Skeletal muscle tissue (tissue), 4 donors: ENCODE measurements around the gene RAVER2. TPM values are rescaled to one million over a fixed set of nuclear protein-coding genes. Genes with fewer than 3 reads are reported as not detected.

Source experiments
- H3K27ac ChIP-seq: one replicate; pipeline ENCODE4 v1.7.0; 2013; ENCODE audit warnings: mild to moderate bottlenecking, low read depth, low read length, inconsistent platforms
- H3K27me3 ChIP-seq, 3 donors: one replicate each; pipeline ENCODE4 v1.7.0; 2013; ENCODE audit warnings: low read length in 3 of 3; ENCODE audit not compliant: control insufficient read depth in 3 of 3, insufficient read depth in 3 of 3
- H3K36me3 ChIP-seq, 3 donors: one replicate each; pipeline ENCODE4 v1.7.0; 2013; ENCODE audit warnings: low read length in 3 of 3; ENCODE audit not compliant: control insufficient read depth in 3 of 3, insufficient read depth in 3 of 3
- H3K4me1 ChIP-seq, 3 donors: one replicate each; pipeline ENCODE4 v1.7.0; 2013; ENCODE audit warnings: low read length in 3 of 3, mild to moderate bottlenecking in 3 of 3; ENCODE audit not compliant: control insufficient read depth in 3 of 3, insufficient read depth in 3 of 3
- H3K4me3 ChIP-seq, 3 donors: one replicate each; pipeline ENCODE4 v1.7.0; 2013; ENCODE audit warnings: low read length in 3 of 3
- H3K9ac ChIP-seq, 3 donors: one replicate each; pipeline ENCODE4 v1.7.0; 2013; ENCODE audit warnings: low read length in 3 of 3, mild to moderate bottlenecking in 3 of 3, moderate library complexity in 2 of 3, low read depth in 1 of 3
- H3K9me3 ChIP-seq, 3 donors: one replicate each; pipeline ENCODE4 v1.7.0; 2013; ENCODE audit warnings: low read length in 3 of 3; ENCODE audit not compliant: control insufficient read depth in 3 of 3
- total RNA-seq: library from RNA; depleted of rRNA; stranded (reverse); fragments of >200 nt; gene quantifications from one replicate; pipeline ENCODE4 v1.2.3, GENCODE V29; 2014
- donor health status: Osteomylitis.

RAVER2 gene
- total RNA-seq, 1 donor from 2014 or later = 15.7 TPM

DNA sequence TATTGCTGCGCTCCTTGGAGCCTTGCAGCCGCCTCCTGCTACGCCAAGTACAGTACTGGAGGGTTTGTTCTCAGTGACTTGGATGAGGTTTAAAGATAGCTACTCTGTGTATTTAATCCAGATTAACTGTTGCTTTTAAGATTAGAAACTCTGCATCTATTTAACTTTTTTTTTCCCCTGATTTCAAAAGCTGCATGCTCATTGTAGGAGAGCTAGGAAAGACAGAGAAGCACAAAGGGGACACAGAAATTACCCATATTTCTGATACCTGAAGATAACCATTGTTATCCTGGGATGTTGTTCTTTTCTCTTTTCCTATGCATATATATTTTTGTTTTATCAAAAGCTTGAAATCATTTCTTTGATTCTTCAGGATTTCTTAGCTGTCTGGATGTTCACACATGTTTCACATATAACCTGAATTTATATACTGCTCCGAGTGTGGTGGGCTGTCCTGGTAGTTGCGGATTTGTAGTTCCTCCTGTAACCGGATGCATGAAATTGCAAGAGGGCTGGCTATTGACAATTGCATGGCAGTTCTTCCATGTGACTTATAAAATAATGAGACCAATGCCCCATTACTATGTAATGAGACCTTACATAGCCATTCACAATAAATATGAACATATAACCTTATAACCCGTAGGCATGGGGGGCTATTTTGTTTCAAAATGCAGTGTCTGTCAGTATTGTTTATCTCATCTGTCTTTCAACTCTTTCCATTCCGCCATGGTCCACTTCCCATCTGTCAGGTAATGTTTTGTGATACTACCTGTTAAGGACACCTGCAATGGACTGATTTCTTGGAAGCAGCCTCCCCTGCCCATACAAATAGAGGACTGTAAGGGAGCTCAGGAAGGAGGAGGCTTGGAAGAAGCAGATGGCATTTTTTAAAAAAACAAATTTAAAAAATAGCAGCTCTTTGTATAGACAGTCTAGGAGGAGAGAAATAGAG is 1.4 kb downstream of the RAVER2 start:
- H3K4me3 ChIP-seq = peak overlapping the region; percentile 82 to 87 (median 87)
- H3K27ac ChIP-seq = peak overlapping the region; percentile 67
- H3K27me3 ChIP-seq = no peaks in the 10 kb centered on the region
- H3K9ac ChIP-seq = peak overlapping the region; percentile 84 to 88 (median 86)
- H3K9me3 ChIP-seq = no peaks in the 10 kb centered on the region
- H3K4me1 ChIP-seq = peaks cover 5 to 20% (median 8%) of the 10 kb centered on the region in 3 donors
- no peaks in the 10 kb centered on the region for H3K36me3 ChIP-seq

DNA sequence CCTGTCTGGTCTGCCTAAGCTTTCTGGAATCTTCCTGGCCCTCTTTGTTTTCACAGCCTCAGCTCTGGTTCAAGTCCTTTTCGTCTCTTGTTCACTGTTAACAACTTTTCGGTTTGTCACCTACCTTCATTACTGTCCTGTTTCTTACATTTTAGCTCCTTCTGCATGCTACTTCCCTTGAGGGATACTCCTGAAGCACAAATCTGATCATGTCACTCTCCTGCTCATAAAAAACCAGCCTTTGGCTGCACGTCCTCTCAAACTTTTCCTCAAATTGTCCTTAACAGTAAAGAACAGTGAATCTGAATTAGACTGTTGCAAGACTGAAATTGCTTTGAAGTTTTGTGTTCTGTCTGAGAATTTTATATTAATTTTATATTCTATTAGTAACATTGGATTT is 3.3 kb downstream of the RAVER2 start:
- H3K27me3 ChIP-seq = no peaks in the 10 kb centered on the region
- no peak overlapping the region for H3K9ac ChIP-seq
- no peaks in the 10 kb centered on the region for H3K9me3 ChIP-seq
- no peak overlapping the region for H3K4me3 ChIP-seq
- no peaks in the 10 kb centered on the region for H3K36me3 ChIP-seq
- peaks cover 5 to 23% (median 8%) of the 10 kb centered on the region in 3 donors for H3K4me1 ChIP-seq
- H3K27ac ChIP-seq = no peak overlapping the region

DNA sequence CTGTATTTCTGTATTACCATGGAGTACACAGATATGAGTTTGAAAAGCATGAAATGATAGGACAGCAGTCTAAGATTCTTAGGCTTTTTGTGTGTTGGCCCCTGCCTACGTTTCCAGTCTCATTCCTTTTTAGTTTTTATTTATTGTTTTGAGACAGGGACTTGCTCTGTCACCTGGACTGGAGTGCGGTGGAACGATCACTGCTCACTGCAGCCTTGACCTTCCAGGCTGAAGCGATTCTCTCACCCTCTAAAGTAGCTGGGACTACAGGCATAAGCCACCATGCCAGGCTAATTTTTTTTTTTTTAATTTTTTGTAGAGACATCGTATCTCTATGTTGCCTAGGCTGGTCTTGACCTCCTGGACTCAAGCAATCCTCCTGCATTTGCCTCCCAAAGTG is 3.8 kb downstream of the RAVER2 start:
- Histone ChIP-seq H3K9me3 (no peaks in the 10 kb centered on the region), H3K27me3 (no peaks in the 10 kb centered on the region), H3K36me3 (no peaks in the 10 kb centered on the region), H3K9ac (no peak overlapping the region), H3K4me3 (no peak overlapping the region), H3K4me1 (peaks cover 5 to 23% (median 8%) of the 10 kb centered on the region in 3 donors), H3K27ac (no peak overlapping the region)

DNA sequence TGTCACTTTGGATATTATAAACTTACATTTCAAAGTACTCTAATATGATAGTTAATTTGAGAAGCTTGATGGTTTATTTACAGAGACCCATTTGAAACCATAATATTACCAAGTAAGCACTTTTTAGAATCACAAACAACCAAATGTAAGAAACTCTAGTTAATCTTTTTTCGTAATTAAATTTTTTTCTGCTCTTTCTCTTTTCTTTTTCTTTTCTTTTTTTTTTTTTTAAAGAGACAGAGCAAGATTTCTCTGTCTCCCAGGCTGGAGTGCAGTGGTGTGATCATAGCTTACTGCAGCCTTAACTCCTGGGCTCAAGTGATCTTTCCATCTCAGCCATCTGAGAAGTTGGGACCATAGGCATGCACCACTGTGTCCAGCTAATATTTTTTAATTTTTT is 5.2 kb downstream of the RAVER2 start:
- no peak overlapping the region for H3K4me3 ChIP-seq
- H3K36me3 ChIP-seq = no peaks in the 10 kb centered on the region
- no peaks in the 10 kb centered on the region for H3K9me3 ChIP-seq
- H3K27ac ChIP-seq = no peak overlapping the region
- H3K4me1 ChIP-seq = peaks cover 5 to 23% (median 8%) of the 10 kb centered on the region in 3 donors
- H3K9ac ChIP-seq = no peak overlapping the region
- H3K27me3 ChIP-seq = no peaks in the 10 kb centered on the region

DNA sequence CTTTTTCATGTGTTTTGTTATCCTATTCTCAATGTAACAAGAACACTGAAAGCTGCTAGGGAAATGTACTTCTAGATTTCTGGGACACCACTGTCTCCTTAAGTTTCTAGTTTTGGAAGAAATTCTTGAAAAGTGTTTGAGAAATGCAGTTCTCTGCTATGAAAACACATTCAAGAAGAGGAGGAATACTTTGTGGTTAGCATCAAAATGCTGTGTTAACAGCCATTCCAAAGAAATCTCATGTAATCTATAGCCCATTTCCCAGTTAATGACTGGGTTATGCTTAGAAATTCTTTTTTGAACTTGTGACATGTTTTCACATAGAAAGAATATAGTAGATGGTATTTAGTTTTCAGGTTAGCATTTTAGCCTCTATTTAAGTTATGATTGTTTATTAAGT is 6.0 kb downstream of the RAVER2 start:
- H3K9ac ChIP-seq = no peak overlapping the region
- H3K27ac ChIP-seq = no peak overlapping the region
- no peak overlapping the region for H3K4me3 ChIP-seq
- H3K27me3 ChIP-seq = no peaks in the 10 kb centered on the region
- peaks cover 5 to 17% (median 7%) of the 10 kb centered on the region in 3 donors for H3K4me1 ChIP-seq
- no peaks in the 10 kb centered on the region for H3K9me3 ChIP-seq
- no peaks in the 10 kb centered on the region for H3K36me3 ChIP-seq

DNA sequence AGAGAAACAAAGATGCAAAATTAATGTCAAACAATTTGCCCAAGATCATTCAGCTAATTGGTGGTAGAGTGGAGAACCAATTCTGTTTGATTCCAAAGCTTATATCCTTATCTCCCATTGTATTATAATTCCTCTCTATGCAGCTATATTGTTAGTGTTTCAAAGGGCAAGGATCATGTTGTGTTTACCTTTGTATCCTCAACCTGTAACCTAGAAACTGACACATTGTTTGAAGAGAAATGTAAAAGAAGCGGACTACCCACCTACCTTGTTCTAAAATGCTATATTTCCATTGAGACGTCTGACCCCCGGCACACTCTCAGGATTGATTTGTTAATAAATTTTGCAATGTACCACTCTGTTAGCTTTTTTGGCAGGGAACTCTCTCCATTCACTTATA is 9.3 kb downstream of the RAVER2 start:
- H3K4me3 ChIP-seq = no peak overlapping the region
- peaks cover 0 to 2% (median 0%) of the 10 kb centered on the region in 3 donors for H3K9me3 ChIP-seq
- peaks cover 0 to 3% (median 0%) of the 10 kb centered on the region in 3 donors for H3K4me1 ChIP-seq
- H3K9ac ChIP-seq = no peak overlapping the region
- H3K27ac ChIP-seq = no peak overlapping the region
- no peaks in the 10 kb centered on the region for H3K36me3 ChIP-seq
- no peaks in the 10 kb centered on the region for H3K27me3 ChIP-seq

DNA sequence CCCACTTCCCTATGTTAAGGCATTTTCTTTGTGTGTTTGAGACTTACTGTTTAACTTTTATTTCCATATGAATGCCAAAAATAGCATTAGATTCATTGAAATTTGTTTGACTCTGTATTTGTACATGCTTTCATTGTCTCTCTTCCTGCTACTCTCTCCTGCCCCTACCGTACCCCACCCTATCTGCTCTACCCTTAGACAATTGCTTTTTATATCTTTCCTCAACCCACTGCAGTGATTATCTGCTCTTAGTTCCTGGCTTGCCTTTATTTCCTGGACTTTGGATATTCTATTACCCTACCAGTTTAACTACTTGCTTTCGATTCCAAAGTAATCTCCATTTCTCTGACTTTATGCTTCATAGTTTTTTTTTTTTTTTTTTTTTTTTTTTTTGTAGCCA is 10.5 kb downstream of the RAVER2 start:
- no peak overlapping the region for H3K4me3 ChIP-seq

DNA sequence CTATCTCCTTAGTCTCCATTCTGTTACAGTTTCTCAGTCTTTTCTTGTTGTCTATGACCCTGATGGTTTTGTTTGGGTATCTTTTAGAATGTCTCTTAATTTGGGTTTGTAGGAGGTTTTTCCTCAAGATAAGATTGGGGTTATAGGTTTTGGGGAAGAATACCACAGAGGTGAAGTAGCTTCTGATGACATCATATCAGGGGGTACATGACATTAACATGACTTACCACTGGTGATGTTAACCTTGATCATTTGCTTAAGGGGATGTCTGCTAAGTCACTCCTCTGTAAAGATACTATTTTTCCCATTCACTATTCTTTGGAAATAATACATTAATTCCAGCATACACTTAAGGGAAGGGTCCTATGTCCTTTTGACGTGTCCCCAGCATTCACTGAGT is 11.9 kb downstream of the RAVER2 start:
- Histone ChIP-seq H3K4me3 (no peak overlapping the region), H3K27ac (no peak overlapping the region), H3K36me3 (no peaks in the 10 kb centered on the region), H3K9me3 (peaks cover 0 to 2% (median 0%) of the 10 kb centered on the region in 3 donors), H3K9ac (no peak overlapping the region), H3K4me1 (peaks cover 0 to 3% (median 0%) of the 10 kb centered on the region in 3 donors), H3K27me3 (no peaks in the 10 kb centered on the region)

More for the DNA sequence above, 10.5 kb downstream of the RAVER2 start:
- H3K27me3 ChIP-seq = no peaks in the 10 kb centered on the region
- H3K36me3 ChIP-seq = no peaks in the 10 kb centered on the region
- H3K9ac ChIP-seq = no peak overlapping the region
- H3K9me3 ChIP-seq = peaks cover 0 to 2% (median 0%) of the 10 kb centered on the region in 3 donors
- no peak overlapping the region for H3K27ac ChIP-seq
- H3K4me1 ChIP-seq = peaks cover 0 to 3% (median 0%) of the 10 kb centered on the region in 3 donors

DNA sequence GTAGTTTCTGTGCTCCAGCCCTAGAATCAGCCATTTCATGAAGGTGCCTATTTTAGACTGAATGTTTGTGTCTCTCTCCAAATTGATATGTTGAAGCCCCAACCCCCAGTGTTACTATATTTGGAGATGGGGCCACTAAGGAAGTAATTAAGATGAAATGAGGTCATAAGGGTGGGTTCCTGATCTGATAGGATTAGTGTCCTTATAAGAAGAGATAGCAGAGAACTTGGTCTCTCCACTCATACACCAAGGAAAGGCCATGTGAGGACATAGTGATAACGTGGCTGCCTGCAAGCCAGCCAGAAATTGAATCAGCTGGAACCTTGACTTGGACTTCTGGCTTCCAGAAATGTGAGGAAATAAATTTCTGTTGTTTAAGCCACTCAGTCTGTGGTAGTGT is 12.3 kb downstream of the RAVER2 start:
- Histone ChIP-seq H3K9ac (no peak overlapping the region), H3K4me3 (no peak overlapping the region), H3K9me3 (peaks cover 0 to 2% (median 0%) of the 10 kb centered on the region in 3 donors), H3K4me1 (peaks cover 0 to 3% (median 0%) of the 10 kb centered on the region in 3 donors), H3K36me3 (no peaks in the 10 kb centered on the region), H3K27ac (no peak overlapping the region), H3K27me3 (no peaks in the 10 kb centered on the region)

DNA sequence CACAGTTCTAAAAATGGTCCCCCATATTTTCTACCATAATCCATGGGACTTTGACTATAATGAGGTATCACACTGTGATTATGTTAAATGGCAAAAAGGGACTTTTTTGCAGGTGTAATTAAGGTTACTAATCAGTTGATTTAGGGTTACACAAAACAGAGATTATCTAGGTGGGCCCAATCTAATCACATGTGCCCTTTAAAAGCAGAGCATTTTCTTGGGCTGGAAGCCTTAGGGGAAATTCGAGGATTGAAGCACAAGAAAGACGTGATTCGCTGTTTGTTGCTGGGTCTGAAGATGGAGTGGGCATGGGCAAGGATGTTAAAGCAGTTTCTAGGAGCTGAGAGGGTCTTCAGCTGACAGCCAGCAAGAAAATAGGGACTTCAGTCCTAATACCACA is 13.4 kb downstream of the RAVER2 start:
- Histone ChIP-seq H3K4me3 (no peak overlapping the region), H3K36me3 (no peaks in the 10 kb centered on the region), H3K9me3 (peaks cover 0 to 2% (median 0%) of the 10 kb centered on the region in 3 donors), H3K9ac (no peak overlapping the region), H3K27ac (no peak overlapping the region), H3K27me3 (no peaks in the 10 kb centered on the region), H3K4me1 (no peaks in the 10 kb centered on the region)
